ENCODE data around the gene SETD3. TPM values are rescaled to one million over a fixed set of nuclear protein-coding genes. Genes with fewer than 3 reads are reported as not detected.

Gene SETD3
- total RNA-seq, 6 donors from 2014 or later, result 59.7 to 99.2 (median 77.6) TPM

DNA sequence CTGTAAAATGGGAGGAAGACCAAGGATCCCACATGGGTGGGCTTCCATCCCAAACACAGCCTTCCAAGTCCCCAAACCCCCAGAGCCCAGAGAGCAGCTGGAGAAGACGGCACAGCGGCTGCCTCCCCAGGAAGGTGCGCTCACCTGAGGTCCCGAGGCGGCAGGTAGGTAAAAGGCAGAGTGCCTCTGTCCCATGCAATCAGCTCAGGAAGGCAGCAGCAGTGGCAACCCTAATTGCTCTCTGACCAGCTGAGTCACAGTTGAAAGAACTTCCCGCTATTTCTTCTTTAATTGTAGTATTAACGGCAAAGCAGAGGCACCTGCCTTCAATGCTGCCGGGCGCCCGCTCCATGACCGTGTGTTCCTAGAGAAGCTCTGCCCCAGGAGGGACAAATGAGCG is 117.6 kb downstream of the SETD3 start:
- DNase-seq (peak in 1 of 2 donors; percentile 28), ATAC-seq (ENCODE audit: low FRiP score in 2 of 2) (no peak)
- H3K27ac ChIP-seq, result no peak overlapping the region
- TF ChIP-seq, protein P1, sequence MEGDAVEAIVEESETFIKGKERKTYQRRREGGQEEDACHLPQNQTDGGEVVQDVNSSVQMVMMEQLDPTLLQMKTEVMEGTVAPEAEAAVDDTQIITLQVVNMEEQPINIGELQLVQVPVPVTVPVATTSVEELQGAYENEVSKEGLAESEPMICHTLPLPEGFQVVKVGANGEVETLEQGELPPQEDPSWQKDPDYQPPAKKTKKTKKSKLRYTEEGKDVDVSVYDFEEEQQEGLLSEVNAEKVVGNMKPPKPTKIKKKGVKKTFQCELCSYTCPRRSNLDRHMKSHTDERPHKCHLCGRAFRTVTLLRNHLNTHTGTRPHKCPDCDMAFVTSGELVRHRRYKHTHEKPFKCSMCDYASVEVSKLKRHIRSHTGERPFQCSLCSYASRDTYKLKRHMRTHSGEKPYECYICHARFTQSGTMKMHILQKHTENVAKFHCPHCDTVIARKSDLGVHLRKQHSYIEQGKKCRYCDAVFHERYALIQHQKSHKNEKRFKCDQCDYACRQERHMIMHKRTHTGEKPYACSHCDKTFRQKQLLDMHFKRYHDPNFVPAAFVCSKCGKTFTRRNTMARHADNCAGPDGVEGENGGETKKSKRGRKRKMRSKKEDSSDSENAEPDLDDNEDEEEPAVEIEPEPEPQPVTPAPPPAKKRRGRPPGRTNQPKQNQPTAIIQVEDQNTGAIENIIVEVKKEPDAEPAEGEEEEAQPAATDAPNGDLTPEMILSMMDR (IDR thresholded peaks at IDR 0.05), result no peak
- no peak for TF ChIP-seq POLR2AphosphoS5 (IDR thresholded peaks at IDR 0.05)
- TF ChIP-seq POLR2A (IDR thresholded peaks at IDR 0.05), result no peak
- TF ChIP-seq EP300 (IDR thresholded peaks at IDR 0.05), result no peak
- no peaks in the 10 kb centered on the region for H3K27me3 ChIP-seq
- no peaks in the 10 kb centered on the region for H3K4me1 ChIP-seq
- H3K9me3 ChIP-seq, result no peaks in the 10 kb centered on the region
- 90 to 97% methylated on average over 2 to 12 of the region's 12 CpGs for WGBS, 2 donors
- no peaks in the 10 kb centered on the region for H3K36me3 ChIP-seq
- no peak overlapping the region for H3K4me3 ChIP-seq

DNA sequence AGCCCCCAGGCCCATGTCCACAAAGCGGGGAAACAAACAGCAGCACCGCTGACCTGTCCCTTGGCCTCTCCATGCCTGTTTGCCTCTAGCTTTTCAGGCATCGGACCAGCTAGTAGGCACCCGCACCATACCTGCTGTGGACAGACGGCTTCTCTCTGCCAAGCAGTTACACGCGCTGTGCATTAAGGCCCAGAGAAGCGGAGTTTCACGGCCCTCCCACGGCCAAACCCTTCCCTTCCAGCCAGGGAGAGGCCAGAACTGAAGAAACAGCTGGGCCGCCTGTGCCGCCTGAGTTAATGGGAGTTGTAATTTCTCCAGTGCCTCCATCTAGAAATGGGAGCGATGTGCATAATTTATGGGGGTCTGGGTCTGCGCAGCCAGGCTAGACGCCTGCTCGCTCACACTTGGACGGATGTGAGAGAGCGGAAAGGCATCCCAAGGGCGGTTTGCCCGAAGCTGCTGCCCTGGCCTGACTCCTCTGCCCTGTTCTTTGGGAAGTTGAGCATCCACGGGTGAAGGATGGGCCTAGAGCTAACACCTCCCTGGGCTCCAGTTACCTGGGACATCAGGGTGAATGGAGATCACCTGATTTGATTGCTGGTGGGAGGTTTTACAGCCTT is 119.0 kb downstream of the SETD3 start:
- Histone ChIP-seq H3K27ac (no peak overlapping the region), H3K4me3 (no peak overlapping the region), H3K27me3 (no peaks in the 10 kb centered on the region), H3K9me3 (no peaks in the 10 kb centered on the region), H3K36me3 (no peaks in the 10 kb centered on the region), H3K4me1 (no peaks in the 10 kb centered on the region)
- TF ChIP-seq POLR2AphosphoS5 (IDR thresholded peaks at IDR 0.05), result no peak
- TF ChIP-seq EP300 (IDR thresholded peaks at IDR 0.05), result no peak
- TF ChIP-seq, protein P1 (IDR thresholded peaks at IDR 0.05), result no peak
- no peak for TF ChIP-seq POLR2A (IDR thresholded peaks at IDR 0.05)
- 93 to 98% methylated on average over 17 to 21 of the region's 21 CpGs for WGBS, 2 donors
- no peak for DNase-seq
- ATAC-seq (ENCODE audit: low FRiP score in 2 of 2), result no peak

DNA sequence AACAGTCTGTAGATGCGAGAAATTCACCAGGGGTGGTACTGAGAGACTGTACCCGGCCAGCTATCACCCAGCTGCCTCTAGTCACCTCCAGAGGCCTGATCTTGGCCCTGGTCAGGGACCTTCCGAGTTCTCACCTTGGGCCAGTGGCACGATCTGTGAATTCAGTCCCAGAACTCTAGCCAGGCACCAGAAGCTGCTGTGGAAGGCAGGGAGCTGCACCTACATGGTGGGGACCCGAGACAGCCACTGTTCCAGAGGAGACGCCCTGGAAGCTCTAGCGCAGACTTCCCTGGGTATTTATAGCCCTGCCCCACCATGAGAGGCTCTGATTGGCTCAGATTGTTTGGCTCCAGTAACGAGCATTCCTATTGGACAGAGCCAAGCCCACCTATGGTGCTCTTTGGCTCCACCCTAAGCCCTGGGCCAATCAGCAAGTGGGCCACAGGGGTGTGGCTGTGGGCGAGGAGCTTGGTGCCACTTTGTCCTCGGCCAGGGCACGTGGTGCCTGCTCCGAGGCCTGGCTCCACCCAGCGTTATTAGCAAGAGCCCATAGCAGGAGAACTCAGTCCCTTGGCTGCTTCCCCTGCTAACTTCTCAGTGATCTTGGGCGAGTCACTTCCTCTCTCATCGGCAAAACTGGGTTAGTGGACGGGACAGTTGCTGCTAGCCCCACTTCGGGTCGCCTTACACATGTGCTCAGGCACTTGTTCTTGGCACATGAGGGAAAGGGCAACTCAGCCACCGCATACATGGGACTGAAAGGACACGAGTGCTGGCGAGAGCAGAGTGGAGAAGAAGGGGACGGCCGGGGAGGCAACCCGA is 119.7 kb downstream of the SETD3 start:
- H3K4me1 ChIP-seq, result no peaks in the 10 kb centered on the region
- TF ChIP-seq EP300 (IDR thresholded peaks at IDR 0.05), result no peak
- TF ChIP-seq POLR2A (IDR thresholded peaks at IDR 0.05), result no peak
- TF ChIP-seq, protein P1 (IDR thresholded peaks at IDR 0.05), result no peak
- no peak for TF ChIP-seq POLR2AphosphoS5 (IDR thresholded peaks at IDR 0.05)
- no peaks in the 10 kb centered on the region for H3K36me3 ChIP-seq
- H3K4me3 ChIP-seq, result no peak overlapping the region
- H3K9me3 ChIP-seq, result no peaks in the 10 kb centered on the region
- peak in 1 of 2 donors; percentile 38 for DNase-seq
- H3K27me3 ChIP-seq, result no peaks in the 10 kb centered on the region
- no peak overlapping the region for H3K27ac ChIP-seq
- ATAC-seq (ENCODE audit: low FRiP score in 2 of 2), result no peak
- WGBS, 2 donors, result 90 to 92% methylated on average over 15 to 24 of the region's 24 CpGs

DNA sequence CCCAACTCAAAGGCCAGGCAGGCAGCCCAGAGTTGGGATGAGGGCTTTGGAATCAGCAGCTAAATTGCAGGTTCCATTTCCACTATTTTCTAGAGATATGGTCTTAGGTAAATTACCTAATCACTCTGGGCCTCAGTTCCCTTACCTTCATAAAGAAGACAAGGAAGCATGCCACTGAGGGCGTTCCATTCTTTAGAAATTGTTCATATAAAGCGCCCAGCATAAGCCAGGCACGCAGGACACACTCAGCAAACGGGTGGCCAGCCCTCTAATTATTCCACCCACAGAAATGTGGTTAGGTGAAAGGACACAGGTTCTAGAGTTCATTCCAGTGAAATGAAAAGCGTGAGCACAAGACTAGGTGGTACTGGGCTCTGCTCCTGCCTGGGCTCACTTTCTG is 120.8 kb downstream of the SETD3 start:
- no peaks in the 10 kb centered on the region for H3K27me3 ChIP-seq
- H3K27ac ChIP-seq, result no peak overlapping the region
- WGBS, 2 donors, result 91 to 100% methylated on average over 2 to 5 of the region's 5 CpGs
- no peak overlapping the region for H3K4me3 ChIP-seq
- DNase-seq, result no peak
- ATAC-seq (ENCODE audit: low FRiP score in 2 of 2), result no peak
- no peaks in the 10 kb centered on the region for H3K36me3 ChIP-seq
- no peaks in the 10 kb centered on the region for H3K9me3 ChIP-seq
- H3K4me1 ChIP-seq, result no peaks in the 10 kb centered on the region
- TF ChIP-seq EP300 (IDR thresholded peaks at IDR 0.05) (no peak), POLR2AphosphoS5 (IDR thresholded peaks at IDR 0.05) (no peak), POLR2A (IDR thresholded peaks at IDR 0.05) (no peak)
- TF ChIP-seq, protein P1 (IDR thresholded peaks at IDR 0.05), result no peak

Measured in upper lobe of left lung (tissue), 6 donors.